Tibial artery (tissue), 4 donors: ENCODE results near the gene C2orf76.

Source experiments
- DNase-seq, 2 donors: peaks; one replicate each; pipeline ENCODE4 v3.0.0-alpha.2; 2019
- H3K27ac ChIP-seq, 2 donors: fragments of 200-600 bp; sonication (generic) in 1 of 2; 1 replicate in 1 of 2; 2 replicates in 1 of 2; pipeline ENCODE4 v1.5.1; 2018 to 2019; ENCODE audit warnings: mild to moderate bottlenecking in 1 of 2
- H3K27me3 ChIP-seq, 2 donors: fragments of 200-600 bp; sonication (generic) in 1 of 2; one replicate each; pipeline versions ENCODE4 v1.5.1 to v1.6.0; 2016 to 2019
- H3K36me3 ChIP-seq, 3 donors: fragments of 200-600 bp; sonication (generic) in 2 of 3; one replicate each; pipeline ENCODE4 v1.5.1; 2016 to 2019; ENCODE audit warnings: mild to moderate bottlenecking in 2 of 3
- H3K4me1 ChIP-seq, 4 donors: fragments of 200-600 bp; sonication (generic) in 2 of 4; 1 replicate in 3 of 4; 2 replicates in 1 of 4; pipeline ENCODE4 v1.5.1; 2016 to 2019
- H3K4me3 ChIP-seq, 2 donors: fragments of 200-600 bp; sonication (generic) in 1 of 2; 1 replicate in 1 of 2; 2 replicates in 1 of 2; pipeline ENCODE4 v1.5.1; 2018 to 2019; ENCODE audit warnings: mild to moderate bottlenecking in 2 of 2
- H3K9me3 ChIP-seq, 3 donors: fragments of 200-600 bp; sonication (generic) in 1 of 3; one replicate each; pipeline ENCODE4 v1.5.1; 2016 to 2019
- intact Hi-C: fragments of 100-400 bp; cut with DNase I; formaldehyde crosslinking; loops from one replicate; pipeline ENCODE4 v1.15.0; 2023; ENCODE audit warnings: low total_unique reads
- TF ChIP-seq, protein P1 (sequence below), 2 experiments: fragments of 200-600 bp in 1 of 2; fragments of 450-650 bp in 1 of 2; IDR thresholded peaks; one replicate each; pipeline ENCODE4 v1.5.1; 2017 to 2019; ENCODE audit warnings: antibody characterized with exemption in 2 of 2, mild to moderate bottlenecking in 1 of 2, moderate library complexity in 1 of 2

Gene C2orf76

DNA sequence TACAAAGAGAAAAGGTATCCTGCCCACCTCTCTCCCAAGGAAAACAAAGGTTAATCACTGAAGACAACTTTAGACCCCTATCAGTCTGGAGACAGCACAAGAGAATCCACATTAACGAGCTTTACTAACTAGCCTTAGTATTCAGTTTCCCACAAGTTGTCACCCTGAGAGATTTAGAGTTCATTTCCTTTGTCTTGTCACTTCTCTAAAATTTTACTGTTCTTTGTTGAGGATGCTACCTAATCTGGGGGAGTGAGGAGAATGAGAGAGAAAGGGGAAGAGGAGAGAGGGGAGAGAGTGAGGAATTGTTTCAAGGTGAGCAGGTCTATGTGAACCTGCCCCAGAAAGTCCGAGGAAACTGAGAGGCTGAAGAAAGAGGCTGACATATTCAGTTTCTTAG lies 28.4 kb downstream of the C2orf76 start:
- no peaks in the 10 kb centered on the region for H3K4me1 ChIP-seq
- intact Hi-C loops, result no loop called here
- no peak overlapping the region for H3K27ac ChIP-seq
- DNase-seq, result no peak
- H3K4me3 ChIP-seq, result no peak overlapping the region
- H3K36me3 ChIP-seq, result peaks cover 5 to 38% (median 6%) of the 10 kb centered on the region in 3 donors
- H3K9me3 ChIP-seq, result no peaks in the 10 kb centered on the region
- TF ChIP-seq, protein P1, sequence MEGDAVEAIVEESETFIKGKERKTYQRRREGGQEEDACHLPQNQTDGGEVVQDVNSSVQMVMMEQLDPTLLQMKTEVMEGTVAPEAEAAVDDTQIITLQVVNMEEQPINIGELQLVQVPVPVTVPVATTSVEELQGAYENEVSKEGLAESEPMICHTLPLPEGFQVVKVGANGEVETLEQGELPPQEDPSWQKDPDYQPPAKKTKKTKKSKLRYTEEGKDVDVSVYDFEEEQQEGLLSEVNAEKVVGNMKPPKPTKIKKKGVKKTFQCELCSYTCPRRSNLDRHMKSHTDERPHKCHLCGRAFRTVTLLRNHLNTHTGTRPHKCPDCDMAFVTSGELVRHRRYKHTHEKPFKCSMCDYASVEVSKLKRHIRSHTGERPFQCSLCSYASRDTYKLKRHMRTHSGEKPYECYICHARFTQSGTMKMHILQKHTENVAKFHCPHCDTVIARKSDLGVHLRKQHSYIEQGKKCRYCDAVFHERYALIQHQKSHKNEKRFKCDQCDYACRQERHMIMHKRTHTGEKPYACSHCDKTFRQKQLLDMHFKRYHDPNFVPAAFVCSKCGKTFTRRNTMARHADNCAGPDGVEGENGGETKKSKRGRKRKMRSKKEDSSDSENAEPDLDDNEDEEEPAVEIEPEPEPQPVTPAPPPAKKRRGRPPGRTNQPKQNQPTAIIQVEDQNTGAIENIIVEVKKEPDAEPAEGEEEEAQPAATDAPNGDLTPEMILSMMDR (IDR thresholded peaks at IDR 0.05), result no peak
- H3K27me3 ChIP-seq, result no peaks in the 10 kb centered on the region

DNA sequence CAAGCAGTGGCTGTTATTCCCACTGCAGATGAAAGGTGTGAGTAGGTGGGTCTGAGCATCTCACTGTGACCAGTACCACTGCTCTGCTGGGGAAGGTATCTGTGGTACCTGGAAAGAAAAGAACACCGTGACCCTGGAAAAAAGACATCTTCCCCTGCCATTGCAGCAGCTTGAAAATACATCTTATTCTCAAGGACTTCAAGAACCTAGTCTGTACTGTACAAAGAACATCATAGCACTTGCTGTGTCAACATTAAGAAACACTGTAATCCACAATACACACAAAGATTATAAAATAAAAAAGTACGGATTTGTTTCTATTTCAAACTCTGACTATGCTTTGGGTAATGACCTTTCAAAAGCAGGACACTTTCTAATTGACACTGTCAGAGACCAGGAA lies 28.9 kb downstream of the C2orf76 start:
- Histone ChIP-seq H3K36me3 (peaks cover 6 to 38% (median 8%) of the 10 kb centered on the region in 3 donors), H3K27me3 (no peaks in the 10 kb centered on the region), H3K4me3 (no peak overlapping the region), H3K9me3 (no peaks in the 10 kb centered on the region), H3K4me1 (no peaks in the 10 kb centered on the region), H3K27ac (no peak overlapping the region)
- TF ChIP-seq, protein P1 (IDR thresholded peaks at IDR 0.05), result no peak
- intact Hi-C loops, result no loop called here
- no peak for DNase-seq

DNA sequence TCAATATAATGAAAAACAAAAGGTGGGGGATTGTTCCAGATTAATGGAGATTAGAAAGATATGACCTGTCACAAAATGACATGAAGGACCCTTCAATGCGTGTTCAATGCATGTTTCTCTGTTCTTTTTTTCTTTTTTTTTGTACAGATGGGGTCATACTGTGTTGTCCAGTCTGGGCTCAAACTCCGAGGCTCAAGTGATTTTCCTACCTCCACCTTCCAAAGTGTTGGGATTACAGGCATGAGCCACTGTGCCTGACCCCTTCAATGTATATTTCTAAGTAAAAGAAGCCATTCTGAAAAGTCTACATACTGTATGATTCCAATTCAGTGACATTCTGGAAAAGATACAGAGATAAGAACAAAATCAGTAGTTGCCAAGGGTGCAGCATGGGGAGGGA lies 32.8 kb downstream of the C2orf76 start:
- no peak overlapping the region for H3K4me3 ChIP-seq
- H3K4me1 ChIP-seq, result no peaks in the 10 kb centered on the region
- TF ChIP-seq, protein P1 (IDR thresholded peaks at IDR 0.05), result no peak
- DNase-seq, result no peak
- H3K36me3 ChIP-seq, result peaks cover 6 to 35% (median 10%) of the 10 kb centered on the region in 3 donors
- H3K9me3 ChIP-seq, result no peaks in the 10 kb centered on the region
- H3K27me3 ChIP-seq, result no peaks in the 10 kb centered on the region
- no peak overlapping the region for H3K27ac ChIP-seq
- intact Hi-C loops, result no loop called here

DNA sequence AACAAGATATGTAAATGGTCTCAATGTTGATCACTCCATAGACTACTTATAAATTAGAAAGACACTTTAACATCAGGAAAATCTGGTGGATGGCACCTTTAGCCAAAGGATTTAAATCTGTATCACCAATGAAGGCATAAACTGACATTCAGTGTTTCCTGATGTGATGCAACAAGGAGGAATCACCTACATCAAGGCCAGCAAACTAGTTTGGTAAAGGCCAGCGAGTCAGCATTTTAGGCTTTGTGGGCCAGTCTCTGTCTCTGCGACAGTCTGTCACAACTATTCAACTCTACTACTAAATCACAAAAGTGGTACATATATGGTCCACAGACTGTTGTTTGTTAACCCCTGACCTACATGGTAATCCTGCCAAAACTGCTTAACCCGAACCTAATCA lies 33.3 kb downstream of the C2orf76 start:
- DNase-seq, result no peak
- intact Hi-C loops, result no loop called here
- no peaks in the 10 kb centered on the region for H3K27me3 ChIP-seq
- no peak overlapping the region for H3K27ac ChIP-seq
- H3K9me3 ChIP-seq, result no peaks in the 10 kb centered on the region
- TF ChIP-seq, protein P1 (IDR thresholded peaks at IDR 0.05), result no peak
- H3K4me1 ChIP-seq, result no peaks in the 10 kb centered on the region
- H3K36me3 ChIP-seq, result peaks cover 6 to 30% (median 10%) of the 10 kb centered on the region in 3 donors
- no peak overlapping the region for H3K4me3 ChIP-seq

DNA sequence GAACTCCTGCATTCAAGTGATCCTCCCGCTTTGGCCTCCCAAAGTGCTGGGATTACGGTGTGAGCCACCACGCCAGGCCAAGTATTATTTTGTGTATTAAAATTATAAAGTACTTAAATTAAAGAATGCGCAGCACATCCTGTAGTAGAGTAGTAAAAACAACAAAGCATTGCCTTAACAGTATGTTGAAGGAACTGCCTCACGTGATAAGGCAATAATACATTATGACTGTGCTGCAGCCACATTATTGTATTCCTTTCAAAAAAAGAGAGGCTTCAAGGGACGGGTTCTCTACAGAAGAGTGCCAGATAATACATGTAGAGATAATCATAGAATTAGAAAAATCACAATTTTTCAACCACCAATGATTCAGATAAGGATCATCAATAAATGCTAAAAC lies 33.7 kb downstream of the C2orf76 start:
- intact Hi-C loops, result no loop called here
- H3K27ac ChIP-seq, result no peak overlapping the region
- no peak for DNase-seq
- H3K9me3 ChIP-seq, result no peaks in the 10 kb centered on the region
- peaks cover 6 to 29% (median 10%) of the 10 kb centered on the region in 3 donors for H3K36me3 ChIP-seq
- H3K4me3 ChIP-seq, result no peak overlapping the region
- TF ChIP-seq, protein P1 (IDR thresholded peaks at IDR 0.05), result no peak
- H3K27me3 ChIP-seq, result no peaks in the 10 kb centered on the region
- no peaks in the 10 kb centered on the region for H3K4me1 ChIP-seq

DNA sequence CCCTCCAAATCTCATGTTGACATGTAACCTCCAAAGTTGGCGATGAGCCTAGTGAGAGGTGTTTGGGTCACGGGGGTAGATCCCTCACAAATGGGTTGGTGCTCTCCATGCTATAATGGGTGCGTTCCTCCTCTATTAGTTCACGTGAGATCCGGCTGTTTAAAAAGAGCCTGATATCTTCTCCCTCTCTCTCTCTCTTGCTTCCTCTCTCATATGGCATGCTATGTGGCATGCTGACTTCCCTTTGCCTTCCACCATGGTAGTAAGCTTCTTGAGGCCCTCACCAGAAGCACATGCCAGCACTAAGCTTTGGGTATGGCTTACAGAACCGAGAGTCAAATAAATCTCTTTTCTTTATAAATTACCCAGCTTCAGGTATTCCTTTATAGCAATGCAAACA lies 39.2 kb downstream of the C2orf76 start:
- no peaks in the 10 kb centered on the region for H3K36me3 ChIP-seq
- no peaks in the 10 kb centered on the region for H3K27me3 ChIP-seq
- TF ChIP-seq, protein P1 (IDR thresholded peaks at IDR 0.05), result no peak
- H3K27ac ChIP-seq, result no peak overlapping the region
- no peak overlapping the region for H3K4me3 ChIP-seq
- H3K4me1 ChIP-seq, result no peaks in the 10 kb centered on the region
- intact Hi-C loops, result no loop called here
- no peaks in the 10 kb centered on the region for H3K9me3 ChIP-seq
- DNase-seq, result no peak
